H9 (cell line): Measurements from ENCODE around the gene AKAP9. TPM values are rescaled to one million over a fixed set of nuclear protein-coding genes. Genes with fewer than 3 reads are reported as not detected.

ENCODE experiments used
- DNase-seq: peaks from one replicate; pipeline ENCODE4 v3.0.0-alpha.2; 2017
- H2AFZ ChIP-seq: one replicate; pipeline ENCODE4 v1.6.1; 2013; ENCODE audit warnings: mild to moderate bottlenecking, low read length, control low read depth, moderate library complexity
- H2AK5ac ChIP-seq: 2 replicates; pipeline ENCODE4 v1.6.1; 2013; ENCODE audit warnings: low read length, control low read depth, mixed read lengths; ENCODE audit not compliant: insufficient read length
- H2BK120ac ChIP-seq: one replicate; pipeline ENCODE4 v1.6.1; 2013; ENCODE audit warnings: low read depth, mild to moderate bottlenecking, low read length, control low read depth, inconsistent platforms; ENCODE audit not compliant: poor library complexity, severe bottlenecking
- H2BK12ac ChIP-seq: 2 replicates; pipeline ENCODE4 v1.6.1; 2013; ENCODE audit warnings: low read length, control low read depth, mixed read lengths, low read depth; ENCODE audit not compliant: insufficient read length
- H2BK15ac ChIP-seq: 2 replicates; pipeline ENCODE4 v1.6.1; 2013; ENCODE audit warnings: low read depth, low read length, control low read depth
- H2BK20ac ChIP-seq: one replicate; pipeline ENCODE4 v1.6.1; 2013; ENCODE audit warnings: low read depth, mild to moderate bottlenecking, low read length, control low read depth, inconsistent platforms; ENCODE audit not compliant: poor library complexity, severe bottlenecking
- H2BK5ac ChIP-seq: 2 replicates; pipeline ENCODE4 v1.6.1; 2013; ENCODE audit warnings: low read length, control low read depth, mixed read lengths; ENCODE audit not compliant: insufficient read length
- H3K14ac ChIP-seq: 2 replicates; pipeline ENCODE4 v1.6.1; 2013; ENCODE audit warnings: low read length, control low read depth; ENCODE audit not compliant: insufficient read depth
- H3K18ac ChIP-seq: 2 replicates; pipeline ENCODE4 v1.6.1; 2013; ENCODE audit warnings: low read depth, mild to moderate bottlenecking, mixed read lengths, low read length, control low read depth; ENCODE audit not compliant: insufficient read length
- H3K23ac ChIP-seq: 2 replicates; pipeline ENCODE4 v1.6.1; 2013; ENCODE audit warnings: low read length, control low read depth, mixed read lengths, low read depth; ENCODE audit not compliant: insufficient read length
- H3K23me2 ChIP-seq: 2 replicates; pipeline ENCODE4 v1.6.1; 2013; ENCODE audit warnings: low read depth, mild to moderate bottlenecking, mixed read lengths, low read length, control low read depth; ENCODE audit not compliant: insufficient read length, poor library complexity, severe bottlenecking
- H3K27ac ChIP-seq: 2 replicates; pipeline ENCODE4 v1.5.1; 2013; ENCODE audit warnings: low read length, control low read depth, mixed read lengths, low read depth; ENCODE audit not compliant: insufficient read length
- H3K27me3 ChIP-seq: 2 replicates; pipeline ENCODE4 v1.6.1; 2013; ENCODE audit warnings: low read length, control low read depth, inconsistent platforms; ENCODE audit not compliant: insufficient read depth
- H3K4ac ChIP-seq: 2 replicates; pipeline ENCODE4 v1.6.1; 2013; ENCODE audit warnings: low read depth, mild to moderate bottlenecking, control low read depth, inconsistent platforms, low read length, moderate library complexity
- H3K4me1 ChIP-seq: 2 replicates; pipeline ENCODE4 v1.6.1; 2013; ENCODE audit warnings: low read length, control low read depth, inconsistent platforms; ENCODE audit not compliant: insufficient read depth
- H3K4me2 ChIP-seq: 2 replicates; pipeline ENCODE4 v1.6.1; 2013; ENCODE audit warnings: low read length, control low read depth, mixed read lengths; ENCODE audit not compliant: insufficient read length, insufficient read depth
- H3K56ac ChIP-seq: 2 replicates; pipeline ENCODE4 v1.6.1; 2013; ENCODE audit warnings: low read depth, mild to moderate bottlenecking, mixed read lengths, low read length, control low read depth; ENCODE audit not compliant: insufficient read length
- H3K79me1 ChIP-seq: 2 replicates; pipeline ENCODE4 v1.6.1; 2013; ENCODE audit warnings: low read depth, mild to moderate bottlenecking, moderate library complexity, low read length, control low read depth, inconsistent platforms; ENCODE audit not compliant: insufficient read depth, poor library complexity, severe bottlenecking
- H3K79me2 ChIP-seq: 2 replicates; pipeline ENCODE4 v1.6.1; 2013; ENCODE audit warnings: low read length, control low read depth, inconsistent platforms; ENCODE audit not compliant: insufficient read depth
- H3K9ac ChIP-seq: 2 replicates; pipeline ENCODE4 v1.6.1; 2013; ENCODE audit warnings: low read length, control low read depth, mixed read lengths; ENCODE audit not compliant: insufficient read length; ENCODE audit errors: extremely low read depth
- H3K9me3 ChIP-seq: one replicate; pipeline ENCODE4 v1.6.1; 2013; ENCODE audit warnings: low read depth, low read length, inconsistent platforms; ENCODE audit not compliant: control insufficient read depth
- H3T11ph ChIP-seq: one replicate; pipeline ENCODE4 v1.6.1; 2013; ENCODE audit warnings: mild to moderate bottlenecking, low read length, control low read depth, inconsistent platforms
- H4K20me1 ChIP-seq: one replicate; pipeline ENCODE4 v1.6.1; 2013; ENCODE audit not compliant: control insufficient read depth, insufficient read length, insufficient read depth
- H4K5ac ChIP-seq: 2 replicates; pipeline ENCODE4 v1.6.1; 2013; ENCODE audit warnings: low read depth, mild to moderate bottlenecking, mixed read lengths, low read length, control low read depth; ENCODE audit not compliant: insufficient read length
- H4K8ac ChIP-seq: replicated peaks from 2 replicates; pipeline ENCODE4 v1.6.1; 2013; ENCODE audit warnings: low read length, control low read depth, mixed read lengths, low read depth; ENCODE audit not compliant: insufficient read length
- H4K91ac ChIP-seq: 2 replicates; pipeline ENCODE4 v1.6.1; 2013; ENCODE audit warnings: low read depth, mild to moderate bottlenecking, moderate library complexity, mixed read lengths, low read length, control low read depth; ENCODE audit not compliant: insufficient read length
- H3K27ac Mint-ChIP-seq, 3 experiments: 2 replicates in 2 of 3; 3 replicates in 1 of 3; pipeline ENCODE4 v1.8.0; 2020 to 2021; ENCODE audit warnings: mixed read lengths in 3 of 3, mild to moderate bottlenecking in 1 of 3, moderate library complexity in 1 of 3
- H3K27me3 Mint-ChIP-seq: 2 replicates; pipeline ENCODE4 v1.8.0; 2021; ENCODE audit warnings: low read depth, mild to moderate bottlenecking, moderate library complexity, mixed read lengths
- H3K36me3 Mint-ChIP-seq, 3 experiments: 2 replicates in 2 of 3; 3 replicates in 1 of 3; pipeline ENCODE4 v1.8.0; 2020 to 2021; ENCODE audit warnings: low read depth in 3 of 3, mixed read lengths in 3 of 3; ENCODE audit not compliant: insufficient read depth in 1 of 3
- H3K4me1 Mint-ChIP-seq, 2 experiments: 2 replicates each; pipeline ENCODE4 v1.8.0; 2020; ENCODE audit warnings: mixed read lengths in 2 of 2
- H3K4me3 Mint-ChIP-seq, 2 experiments: 2 replicates in 1 of 2; 3 replicates in 1 of 2; pipeline ENCODE4 v1.8.0; 2020 to 2021; ENCODE audit warnings: mild to moderate bottlenecking in 2 of 2, mixed read lengths in 2 of 2, moderate library complexity in 1 of 2
- H3K9me3 Mint-ChIP-seq, 2 experiments: 2 replicates in 1 of 2; 3 replicates in 1 of 2; pipeline ENCODE4 v1.8.0; 2020; ENCODE audit warnings: mild to moderate bottlenecking in 2 of 2, mixed read lengths in 2 of 2, moderate library complexity in 1 of 2
- WGBS: extraction: QIAGEN DNeasy Blood & Tissue Kit; methylation state at CpG from one replicate; pipeline ENCODE4 v1.1.7; 2013; ENCODE audit warnings: missing lambda C conversion rate, low lambda C conversion rate, mixed read lengths; ENCODE audit not compliant: insufficient read length; ENCODE audit errors: extremely low coverage; 5-methylcytosine and 5-hydroxymethylcytosine counted together
- total RNA-seq: library from RNA; stranded (reverse); gene quantifications from 2 replicates; pipeline ENCODE4 v1.2.1, GENCODE V29; 2021
- TF ChIP-seq, protein P1 (sequence below): fragments of 200-600 bp; sonication (generic); conservative IDR thresholded peaks from 3 replicates; pipeline ENCODE4 v1.8.0; 2021; ENCODE audit warnings: antibody characterized with exemption, mild to moderate bottlenecking

AKAP9 gene
- total RNA-seq, 1 experiment from 2014 or later: 22.4 TPM

DNA sequence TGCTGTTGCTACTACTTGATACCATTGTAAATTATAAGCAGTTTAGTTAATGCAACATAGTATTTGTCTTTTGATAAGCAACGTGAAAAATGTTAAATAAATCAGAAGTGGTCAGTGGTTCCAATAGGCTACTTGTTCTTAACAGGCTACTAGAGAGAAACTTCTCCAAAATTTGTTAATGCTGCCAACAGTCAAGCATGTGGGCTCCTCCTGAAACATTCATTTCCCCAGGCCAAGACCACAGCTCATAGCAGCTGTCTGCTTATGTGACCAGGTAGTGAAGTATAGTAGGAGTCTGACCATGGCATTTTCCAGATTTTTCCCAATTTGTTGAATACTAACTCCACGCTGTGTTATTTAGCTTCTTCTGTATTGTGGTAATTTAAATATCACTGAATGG, 112.7 kb downstream of the AKAP9 start:
- TF ChIP-seq, protein P1, sequence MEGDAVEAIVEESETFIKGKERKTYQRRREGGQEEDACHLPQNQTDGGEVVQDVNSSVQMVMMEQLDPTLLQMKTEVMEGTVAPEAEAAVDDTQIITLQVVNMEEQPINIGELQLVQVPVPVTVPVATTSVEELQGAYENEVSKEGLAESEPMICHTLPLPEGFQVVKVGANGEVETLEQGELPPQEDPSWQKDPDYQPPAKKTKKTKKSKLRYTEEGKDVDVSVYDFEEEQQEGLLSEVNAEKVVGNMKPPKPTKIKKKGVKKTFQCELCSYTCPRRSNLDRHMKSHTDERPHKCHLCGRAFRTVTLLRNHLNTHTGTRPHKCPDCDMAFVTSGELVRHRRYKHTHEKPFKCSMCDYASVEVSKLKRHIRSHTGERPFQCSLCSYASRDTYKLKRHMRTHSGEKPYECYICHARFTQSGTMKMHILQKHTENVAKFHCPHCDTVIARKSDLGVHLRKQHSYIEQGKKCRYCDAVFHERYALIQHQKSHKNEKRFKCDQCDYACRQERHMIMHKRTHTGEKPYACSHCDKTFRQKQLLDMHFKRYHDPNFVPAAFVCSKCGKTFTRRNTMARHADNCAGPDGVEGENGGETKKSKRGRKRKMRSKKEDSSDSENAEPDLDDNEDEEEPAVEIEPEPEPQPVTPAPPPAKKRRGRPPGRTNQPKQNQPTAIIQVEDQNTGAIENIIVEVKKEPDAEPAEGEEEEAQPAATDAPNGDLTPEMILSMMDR: no peak
- Histone ChIP-seq H3K79me1 (no peaks in the 10 kb centered on the region), H3K56ac (no peak overlapping the region), H3K4me2 (no peak overlapping the region), H2BK12ac (no peak overlapping the region), H3K14ac (no peak overlapping the region), H3K4me1 (no peaks in the 10 kb centered on the region), H2BK20ac (no peak overlapping the region), H4K20me1 (no peaks in the 10 kb centered on the region), H2AFZ (no peak overlapping the region), H3K79me2 (no peaks in the 10 kb centered on the region), H3K4ac (no peak overlapping the region), H3K23ac (no peak overlapping the region), H3K18ac (no peak overlapping the region), H3K9me3 (no peaks in the 10 kb centered on the region), H2BK15ac (no peak overlapping the region), H2AK5ac (no peak overlapping the region), H2BK5ac (no peak overlapping the region), H4K5ac (no peak overlapping the region), H3K23me2 (no peaks in the 10 kb centered on the region), H2BK120ac (no peak overlapping the region), H3K27ac (no peak overlapping the region), H3K27me3 (no peaks in the 10 kb centered on the region), H3K9ac (no peak overlapping the region), H4K91ac (no peak overlapping the region), H4K8ac (no peak overlapping the region), H3T11ph (no peak overlapping the region)
- H3K27me3 Mint-ChIP-seq: no peaks in the 10 kb centered on the region
- no peaks in the 10 kb centered on the region for H3K9me3 Mint-ChIP-seq
- H3K4me3 Mint-ChIP-seq: no peak overlapping the region
- H3K4me1 Mint-ChIP-seq: peaks cover 8 to 9% of the 10 kb centered on the region in 2 experiments
- no CpG with 5 or more reads among the region's 2 CpGs for WGBS
- H3K27ac Mint-ChIP-seq: no peak overlapping the region
- peaks cover 0 to 11% (median 9%) of the 10 kb centered on the region in 3 experiments; a peak in 4 of 7 replicates for H3K36me3 Mint-ChIP-seq
- DNase-seq: no peak
